NCI-H146 treated with DMSO at 0.1 percent for 48 hours (cell line): ENCODE measurements around the gene WRNIP1.

Source experiments
- DNase-seq: peaks from one replicate; lab custom pipeline; 2025; ENCODE audit not compliant: unreplicated experiment; lab: John Stamatoyannopoulos, UW

The WRNIP1 gene

GRCh38 chr6:2834262-2834661 lies 69.1 kb downstream of the WRNIP1 start:
- no peak for DNase-seq
